CD4-positive, alpha-beta T cell (primary cell): ENCODE results near the gene RAB1B. TPM values are rescaled to one million over a fixed set of nuclear protein-coding genes. Genes with fewer than 3 reads are reported as not detected.
"Not testable (repeated sequence)": the region's sequence is repeated elsewhere in the genome, so short reads cannot be mapped to it uniquely, and the experiment has no call there.

Source experiments
- ATAC-seq: fragments of 200-7000 bp; cut with Tn5 transposase; one replicate; pipeline ENCODE4 v1.10.0; 2022; ENCODE audit warnings: mild to moderate bottlenecking; ENCODE audit not compliant: poor library complexity
- CTCF ChIA-PET: fragments of 350-600 bp; sonication (Branson Sonifier 250); formaldehyde crosslinking; loops from one replicate; lab custom pipeline; 2021; ENCODE audit warnings: antibody characterized with exemption, inconsistent platforms; lab: Charles Lee
- POLR2A ChIA-PET: fragments of 350-600 bp; sonication (Branson Sonifier 250); formaldehyde crosslinking; loops from one replicate; lab custom pipeline; 2021; ENCODE audit warnings: antibody characterized with exemption, inconsistent platforms; lab: Charles Lee
- DNase-seq, 14 experiments: peaks; one replicate each; pipeline ENCODE4 v3.0.0-alpha.2; 2013 to 2020; ENCODE audit warnings: mixed read lengths in 2 of 14
- H3K27ac ChIP-seq, 2 donors: one replicate each; pipeline versions ENCODE4 v1.5.1 to v1.7.0; 2013; ENCODE audit warnings: low read length in 2 of 2, low read depth in 1 of 2, mild to moderate bottlenecking in 1 of 2
- H3K27me3 ChIP-seq, 2 experiments: 1 replicate in 1 of 2; 2 replicates in 1 of 2; pipeline versions ENCODE4 v1.6.1 to v1.7.0; 2013; ENCODE audit warnings: low read length in 2 of 2, control low read depth in 1 of 2, mild to moderate bottlenecking in 1 of 2, moderate library complexity in 1 of 2; ENCODE audit not compliant: insufficient read depth in 2 of 2, control insufficient read depth in 1 of 2
- H3K36me3 ChIP-seq: one replicate; pipeline ENCODE4 v1.6.1; 2013; ENCODE audit warnings: low read length, control low read depth; ENCODE audit not compliant: insufficient read depth
- H3K4me1 ChIP-seq: one replicate; pipeline ENCODE4 v1.6.1; 2013; ENCODE audit warnings: low read length, control low read depth; ENCODE audit not compliant: insufficient read depth
- H3K4me3 ChIP-seq: one replicate; pipeline ENCODE4 v1.5.1; 2013; ENCODE audit warnings: mild to moderate bottlenecking, low read length, moderate library complexity
- H3K9me3 ChIP-seq, 2 experiments: 1 replicate in 1 of 2; 2 replicates in 1 of 2; pipeline versions ENCODE4 v1.6.1 to v1.7.0; 2013; ENCODE audit warnings: low read length in 2 of 2, mild to moderate bottlenecking in 2 of 2, control low read depth in 1 of 2, moderate library complexity in 1 of 2; ENCODE audit not compliant: control insufficient read depth in 1 of 2, insufficient read depth in 1 of 2
- H3K27ac Mint-ChIP-seq: one replicate; pipeline ENCODE4 v1.8.0; 2020; ENCODE audit warnings: mixed read lengths
- H3K27me3 Mint-ChIP-seq: one replicate; pipeline ENCODE4 v1.8.0; 2021; ENCODE audit warnings: mixed read lengths
- H3K36me3 Mint-ChIP-seq: one replicate; pipeline ENCODE4 v1.8.0; 2021; ENCODE audit warnings: low read depth, mixed read lengths
- H3K4me1 Mint-ChIP-seq: one replicate; pipeline ENCODE4 v1.8.0; 2021; ENCODE audit warnings: low read depth, mixed read lengths
- H3K4me3 Mint-ChIP-seq: one replicate; pipeline ENCODE4 v1.8.0; 2020; ENCODE audit warnings: mild to moderate bottlenecking, mixed read lengths
- H3K9me3 Mint-ChIP-seq: one replicate; pipeline ENCODE4 v1.8.0; 2020; ENCODE audit warnings: mixed read lengths
- intact Hi-C, 2 experiments: fragments of 100-400 bp; cut with DNase I in 1 of 2; cut with micrococcal nuclease in 1 of 2; formaldehyde crosslinking; loops; one replicate each; pipeline versions ENCODE4 v1.15.1 to v1.9.0; 2023 to 2025; cut with DNase I, micrococcal nuclease
- total RNA-seq, 174 experiments: library from RNA in 2 of 174; stranded (reverse) in 2 of 174; gene quantifications; one replicate each; pipeline ENCODE4 v1.2.3 and lab custom pipeline; 2021 to 2026
- TF ChIP-seq, protein P1 (sequence below): fragments of 200-600 bp; IDR thresholded peaks from one replicate; pipeline ENCODE4 v1.8.0; 2022; ENCODE audit warnings: antibody characterized with exemption, mild to moderate bottlenecking

Gene RAB1B
- total RNA-seq, 2 experiments from 2014 or later, result 27.4 to 29.4 TPM

DNA sequence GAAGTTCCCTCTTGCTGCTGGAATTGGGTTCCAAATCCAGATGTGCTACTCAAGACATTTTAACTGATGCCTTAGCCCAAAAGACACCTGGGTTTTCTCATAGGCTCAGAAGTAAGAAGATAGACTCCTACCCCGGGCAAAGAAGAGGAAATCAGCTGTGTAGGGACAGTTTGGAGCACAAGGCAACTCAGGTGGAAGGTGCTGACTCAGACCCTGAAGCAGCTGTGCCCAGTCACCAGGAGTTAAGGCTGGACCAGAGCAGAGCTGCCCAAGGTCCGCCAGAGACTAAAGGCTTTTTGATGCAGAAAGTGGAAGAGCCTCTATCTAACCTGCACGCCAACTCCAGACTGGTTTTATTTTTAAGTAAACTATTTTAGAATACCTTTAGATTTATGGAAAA lies 20.6 kb upstream of the RAB1B start:
- intact Hi-C loops, result no loop called here
- DNase-seq, result no peak
- Histone ChIP-seq H3K9me3 (no peaks in the 10 kb centered on the region), H3K36me3 (peaks cover 46% of the 10 kb centered on the region), H3K4me3 (no peak overlapping the region), H3K4me1 (no peaks in the 10 kb centered on the region), H3K27me3 (no peaks in the 10 kb centered on the region), H3K27ac (no peak overlapping the region)
- TF ChIP-seq, protein P1, sequence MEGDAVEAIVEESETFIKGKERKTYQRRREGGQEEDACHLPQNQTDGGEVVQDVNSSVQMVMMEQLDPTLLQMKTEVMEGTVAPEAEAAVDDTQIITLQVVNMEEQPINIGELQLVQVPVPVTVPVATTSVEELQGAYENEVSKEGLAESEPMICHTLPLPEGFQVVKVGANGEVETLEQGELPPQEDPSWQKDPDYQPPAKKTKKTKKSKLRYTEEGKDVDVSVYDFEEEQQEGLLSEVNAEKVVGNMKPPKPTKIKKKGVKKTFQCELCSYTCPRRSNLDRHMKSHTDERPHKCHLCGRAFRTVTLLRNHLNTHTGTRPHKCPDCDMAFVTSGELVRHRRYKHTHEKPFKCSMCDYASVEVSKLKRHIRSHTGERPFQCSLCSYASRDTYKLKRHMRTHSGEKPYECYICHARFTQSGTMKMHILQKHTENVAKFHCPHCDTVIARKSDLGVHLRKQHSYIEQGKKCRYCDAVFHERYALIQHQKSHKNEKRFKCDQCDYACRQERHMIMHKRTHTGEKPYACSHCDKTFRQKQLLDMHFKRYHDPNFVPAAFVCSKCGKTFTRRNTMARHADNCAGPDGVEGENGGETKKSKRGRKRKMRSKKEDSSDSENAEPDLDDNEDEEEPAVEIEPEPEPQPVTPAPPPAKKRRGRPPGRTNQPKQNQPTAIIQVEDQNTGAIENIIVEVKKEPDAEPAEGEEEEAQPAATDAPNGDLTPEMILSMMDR, result no peak
- Mint-ChIP-seq H3K9me3 (no peaks in the 10 kb centered on the region), H3K27ac (peak overlapping the region; percentile 5), H3K27me3 (no peaks in the 10 kb centered on the region), H3K4me3 (no peak overlapping the region), H3K36me3 (peaks cover 59% of the 10 kb centered on the region), H3K4me1 (peaks cover 6% of the 10 kb centered on the region)
- ChIA-PET POLR2A (no interaction called here), CTCF (no interaction called here)
- ATAC-seq, result no peak

DNA sequence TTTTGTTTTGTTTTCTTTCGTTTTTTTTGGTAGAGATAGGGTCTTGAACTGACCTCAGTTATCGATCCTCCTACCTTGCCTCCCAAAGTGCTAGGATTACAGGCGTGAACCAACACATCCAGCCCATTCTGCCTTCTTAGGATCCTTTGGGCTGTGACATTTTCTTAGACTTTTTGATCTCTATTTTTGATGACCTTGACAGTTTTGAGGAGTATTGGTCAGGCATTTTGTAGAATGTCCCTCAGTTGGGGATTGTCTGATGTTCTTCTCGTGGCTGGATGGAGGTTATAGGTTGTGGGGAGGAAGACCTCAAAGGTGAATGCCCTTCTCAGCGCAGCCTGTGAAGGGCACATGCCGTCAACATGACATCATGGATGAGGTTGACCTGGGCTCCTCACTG lies 19.5 kb upstream of the RAB1B start:
- Mint-ChIP-seq H3K27me3 (no peaks in the 10 kb centered on the region), H3K4me3 (no peak overlapping the region)
- no peaks in the 10 kb centered on the region for H3K9me3 ChIP-seq

DNA sequence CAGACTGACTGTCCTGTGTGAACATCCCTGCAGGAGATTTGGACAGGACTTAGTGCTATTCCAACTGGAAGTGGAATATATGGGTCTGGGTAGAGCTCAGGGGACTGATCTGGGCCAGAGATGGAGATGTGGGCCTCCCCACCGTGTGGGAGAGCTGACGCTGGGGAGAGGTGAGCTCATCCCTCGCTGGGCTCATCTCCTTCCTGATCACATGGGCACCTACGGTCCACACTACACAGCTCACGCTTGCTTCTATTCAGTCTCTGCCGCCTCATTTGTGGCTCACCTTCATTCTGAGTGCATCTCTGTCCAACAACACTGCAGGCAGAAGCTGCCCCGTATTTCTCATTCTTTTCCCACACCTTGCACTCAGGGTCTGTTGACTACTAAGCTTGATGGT lies 16.6 kb upstream of the RAB1B start:
- H3K27ac ChIP-seq, result no peak overlapping the region
- peaks cover 16% of the 10 kb centered on the region for H3K36me3 ChIP-seq
- TF ChIP-seq, protein P1, result no peak
- no peaks in the 10 kb centered on the region for H3K27me3 Mint-ChIP-seq
- ChIA-PET CTCF (interaction anchor here (1.5 to 1.8 kb wide), 2 partner anchors 29 to 30 kb away, joined by 5 to 7 read pairs; no protein-coding TSS in a partner anchor), POLR2A (interaction anchor here (0.7 kb wide), 2 partner anchors 100 to 774 kb away, joined by 3 read pairs; no protein-coding TSS in a partner anchor)
- no peaks in the 10 kb centered on the region for H3K9me3 ChIP-seq
- DNase-seq (no peak), ATAC-seq (no peak)
- H3K9me3 Mint-ChIP-seq, result no peaks in the 10 kb centered on the region
- H3K4me1 ChIP-seq, result peaks cover 9% of the 10 kb centered on the region
- H3K4me3 Mint-ChIP-seq, result no peak overlapping the region
- intact Hi-C loops, result no loop called here
- no peak overlapping the region for H3K4me3 ChIP-seq
- H3K27ac Mint-ChIP-seq, result peak overlapping the region; percentile 59
- H3K4me1 Mint-ChIP-seq, result peaks cover 16% of the 10 kb centered on the region
- H3K27me3 ChIP-seq, result no peaks in the 10 kb centered on the region
- H3K36me3 Mint-ChIP-seq, result peaks cover 28% of the 10 kb centered on the region

More for the DNA sequence above, 19.5 kb upstream of the RAB1B start:
- Mint-ChIP-seq H3K36me3 (peaks cover 52% of the 10 kb centered on the region), H3K9me3 (no peaks in the 10 kb centered on the region), H3K27ac (no peak overlapping the region), H3K4me1 (peaks cover 6% of the 10 kb centered on the region)
- DNase-seq (no peak), ATAC-seq (no peak)
- H3K27me3 ChIP-seq, result no peaks in the 10 kb centered on the region
- TF ChIP-seq, protein P1, result no peak
- peaks cover 36% of the 10 kb centered on the region for H3K36me3 ChIP-seq
- intact Hi-C loops, result no loop called here
- ChIA-PET POLR2A (no interaction called here), CTCF (no interaction called here)
- peak overlapping the region in 1 of 2 donors; percentile 7 for H3K27ac ChIP-seq
- no peaks in the 10 kb centered on the region for H3K4me1 ChIP-seq
- H3K4me3 ChIP-seq, result no peak overlapping the region

DNA sequence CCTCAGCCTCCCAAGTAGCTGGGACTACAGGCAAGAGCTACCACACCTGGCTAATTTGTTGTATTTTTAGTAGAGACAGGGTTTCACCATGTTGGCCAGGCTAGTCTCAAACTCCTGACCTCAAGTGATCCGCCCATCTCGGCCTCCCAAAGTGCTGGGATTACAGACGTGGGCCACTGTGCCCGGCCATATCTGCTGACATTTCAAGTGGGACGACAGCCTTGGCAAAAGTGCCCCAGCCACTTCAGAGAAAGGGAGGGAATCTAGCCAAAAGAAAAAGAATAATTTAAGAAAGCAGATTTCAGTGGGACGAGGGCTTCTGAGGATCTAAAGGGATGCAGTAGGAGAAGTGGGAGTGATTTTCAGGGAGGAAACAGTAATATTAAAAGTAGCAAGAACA lies 15.4 kb upstream of the RAB1B start:
- CTCF ChIA-PET, H3K4me3 Mint-ChIP-seq: not testable (repeated sequence)
- H3K36me3 Mint-ChIP-seq, result peaks cover 28% of the 10 kb centered on the region

More for the DNA sequence above, 15.4 kb upstream of the RAB1B start:
- H3K4me3 ChIP-seq, H3K9me3 ChIP-seq, H3K27me3 ChIP-seq, intact Hi-C loops, DNase-seq, H3K9me3 Mint-ChIP-seq, H3K27me3 Mint-ChIP-seq, ATAC-seq, H3K27ac ChIP-seq, POLR2A ChIA-PET: not testable (repeated sequence)
- Mint-ChIP-seq H3K27ac (peak overlapping the region; percentile 59), H3K4me1 (peaks cover 21% of the 10 kb centered on the region)
- Histone ChIP-seq H3K4me1 (peaks cover 18% of the 10 kb centered on the region), H3K36me3 (peaks cover 13% of the 10 kb centered on the region)
